HG03060 (cell line): ENCODE data around the gene SEC16B.
"Not testable (repeated sequence)": the region's sequence is repeated elsewhere in the genome, so short reads cannot be mapped to it uniquely, and the experiment has no call there.

Experiments
- ATAC-seq: cut with Tn5 transposase; IDR thresholded peaks from one replicate; pipeline ENCODE4 v1.9.1; 2021; ENCODE audit warnings: low read depth, moderate number of reproducible peaks; ENCODE audit not compliant: unreplicated experiment

The SEC16B gene

GRCh38 chr1:177969825-177970371 is at the start of gene SEC16B:
Gene SEC16B (minus strand): TSS chr1:177970058. CDS start chr1:177967981, 2,077 bp downstream.
- no peak for ATAC-seq

GRCh38 chr1:178019622-178020021 is 49.8 kb upstream of the SEC16B start:
- no peak for ATAC-seq

- no peak for ATAC-seq
Measured at GRCh38 chr1:178019208-178019607, 49.4 kb upstream of the SEC16B start.

- no peak for ATAC-seq
Measured at GRCh38 chr1:178017517-178017916, 47.7 kb upstream of the SEC16B start.

- ATAC-seq = no peak
Measured at GRCh38 chr1:178011864-178012503, 42.1 kb upstream of the SEC16B start.

GRCh38 chr1:178011465-178011828 is 41.6 kb upstream of the SEC16B start:
- no peak for ATAC-seq

GRCh38 chr1:178010674-178011464 is 41.0 kb upstream of the SEC16B start:
- ATAC-seq = no peak

- no peak for ATAC-seq
Measured at GRCh38 chr1:178006043-178006442, 36.2 kb upstream of the SEC16B start.

- ATAC-seq = no peak
Measured at GRCh38 chr1:178005450-178005849, 35.6 kb upstream of the SEC16B start.

- peak; percentile 71 for ATAC-seq
Measured at GRCh38 chr1:178004926-178005391, 35.1 kb upstream of the SEC16B start.

- ATAC-seq = no peak
Measured at GRCh38 chr1:177998696-177999631, 29.1 kb upstream of the SEC16B start.

- no peak for ATAC-seq
Measured at GRCh38 chr1:177996957-177997356, 27.1 kb upstream of the SEC16B start.

- ATAC-seq = no peak
Measured at GRCh38 chr1:177995369-177995768, 25.5 kb upstream of the SEC16B start.

GRCh38 chr1:177986281-177986680 is 16.4 kb upstream of the SEC16B start:
- ATAC-seq = not testable (repeated sequence)

GRCh38 chr1:177984761-177985160 is 14.9 kb upstream of the SEC16B start:
- no peak for ATAC-seq

- no peak for ATAC-seq
Measured at GRCh38 chr1:177984136-177984525, 14.3 kb upstream of the SEC16B start.

- no peak for ATAC-seq
Measured at GRCh38 chr1:177983482-177984135, 13.8 kb upstream of the SEC16B start.

GRCh38 chr1:177983077-177983476 is 13.2 kb upstream of the SEC16B start:
- no peak for ATAC-seq

GRCh38 chr1:177981200-177981599 is 11.3 kb upstream of the SEC16B start:
- ATAC-seq = no peak

GRCh38 chr1:177979272-177979671 is 9.4 kb upstream of the SEC16B start:
- ATAC-seq = no peak
